KG1 (cell line): Measurements from ENCODE around the gene RNF133.
"Not testable (repeated sequence)": the region's sequence is repeated elsewhere in the genome, so short reads cannot be mapped to it uniquely, and the experiment has no call there.

ENCODE experiments used
- DNase-seq: peaks from one replicate; lab custom pipeline; 2025; lab: John Stamatoyannopoulos, UW

The RNF133 gene

DNA sequence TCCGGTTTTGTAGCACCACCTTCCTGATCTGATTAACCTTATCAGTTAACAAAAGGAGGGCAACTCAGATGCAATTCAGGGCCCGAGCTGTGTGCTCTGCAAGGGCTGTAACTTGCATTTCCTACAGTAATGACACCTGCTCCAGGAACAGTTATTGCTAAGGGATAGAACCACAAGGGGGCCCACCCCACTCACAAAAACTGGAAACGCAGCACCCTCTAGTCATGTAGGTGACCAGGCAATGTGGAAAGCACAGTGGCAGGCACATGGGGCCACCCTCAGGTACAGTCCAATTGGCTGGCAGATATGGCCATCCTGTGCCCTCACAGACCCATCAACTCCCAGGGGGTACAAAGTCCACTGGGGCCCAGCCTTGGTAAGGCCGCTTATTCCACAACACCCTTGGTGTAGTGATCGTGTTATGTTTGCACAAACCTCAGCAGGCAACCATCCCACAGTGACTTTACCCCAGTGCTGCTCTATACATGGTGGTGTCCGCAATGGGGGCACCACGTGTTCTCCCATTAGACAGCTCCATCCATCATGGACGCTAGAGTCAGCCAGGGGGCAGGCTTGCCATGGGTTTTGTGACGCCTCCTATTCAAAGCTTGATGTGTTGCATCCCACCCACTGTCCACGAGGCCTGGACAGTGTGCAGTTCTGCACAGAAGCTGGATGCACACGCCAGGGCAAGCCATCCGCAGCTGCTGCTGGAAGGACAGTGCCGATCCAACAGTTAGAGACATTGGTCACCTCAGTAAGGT is 9.4 kb downstream of the RNF133 start:
- no peak for DNase-seq

- DNase-seq, result no peak
These were observed 10.4 kb downstream of the RNF133 start for GRCh38 chr7:122688400-122688998.

- no peak for DNase-seq
These were observed 12.5 kb downstream of the RNF133 start for GRCh38 chr7:122686360-122686878.

- DNase-seq, result no peak
These were observed 14.4 kb downstream of the RNF133 start for GRCh38 chr7:122684504-122684903.

DNA sequence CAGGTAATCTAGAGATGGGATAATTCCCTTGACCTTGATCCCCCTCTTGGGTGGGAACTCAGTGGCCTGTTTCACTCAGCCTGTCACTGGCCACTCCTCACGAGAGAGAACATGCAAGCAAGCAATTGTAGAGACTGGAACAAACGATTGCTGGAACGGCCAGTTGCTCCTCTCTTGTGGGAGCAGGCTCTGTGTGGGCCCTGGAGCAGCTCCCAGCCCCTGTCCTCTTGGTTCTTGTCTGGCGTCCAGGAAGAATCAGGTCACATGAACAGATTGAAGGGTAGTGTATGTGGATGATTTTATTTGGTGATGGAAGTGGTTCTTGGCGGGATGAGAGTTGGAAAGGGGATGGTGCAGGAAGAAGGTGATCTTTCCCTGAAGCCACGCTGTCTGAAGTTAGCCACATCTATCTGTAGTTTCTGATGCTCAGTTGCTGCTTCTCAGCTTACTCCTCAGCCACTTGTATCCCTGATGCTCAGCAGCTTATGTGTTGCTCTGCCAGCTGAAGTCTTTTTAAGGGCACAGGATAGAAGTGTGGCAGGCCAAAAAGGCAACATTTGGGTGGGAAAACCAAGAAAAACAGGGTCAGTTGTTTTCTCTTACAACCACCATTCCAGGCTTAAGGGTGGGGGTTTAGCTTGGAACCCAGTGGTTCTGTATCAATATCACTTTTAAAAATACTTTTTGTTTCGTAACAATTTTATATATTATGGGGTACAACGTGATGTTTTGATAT is 15.9 kb downstream of the RNF133 start:
- DNase-seq, result no peak

GRCh38 chr7:122681186-122681585 is 17.7 kb downstream of the RNF133 start:
- not testable (repeated sequence) for DNase-seq

DNA sequence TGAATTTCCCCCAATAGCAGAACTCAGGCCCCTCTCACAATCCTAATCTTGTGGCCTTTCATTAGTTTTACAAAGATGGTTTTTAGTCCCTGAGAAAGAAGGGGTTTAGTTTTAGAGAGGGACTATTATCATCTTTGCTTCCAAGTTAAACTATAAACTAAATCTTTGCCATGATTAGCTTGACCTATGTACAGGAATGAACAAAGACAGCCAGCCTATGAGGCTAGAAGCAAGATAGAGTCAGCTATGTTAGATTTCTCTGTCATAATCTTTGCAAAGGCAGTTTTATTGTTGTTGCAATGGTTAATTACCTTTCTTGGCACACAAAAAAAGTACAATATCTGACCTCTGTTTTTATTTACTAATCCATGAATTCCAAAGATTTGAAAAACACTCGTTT is 19.1 kb downstream of the RNF133 start:
- no peak for DNase-seq

DNA sequence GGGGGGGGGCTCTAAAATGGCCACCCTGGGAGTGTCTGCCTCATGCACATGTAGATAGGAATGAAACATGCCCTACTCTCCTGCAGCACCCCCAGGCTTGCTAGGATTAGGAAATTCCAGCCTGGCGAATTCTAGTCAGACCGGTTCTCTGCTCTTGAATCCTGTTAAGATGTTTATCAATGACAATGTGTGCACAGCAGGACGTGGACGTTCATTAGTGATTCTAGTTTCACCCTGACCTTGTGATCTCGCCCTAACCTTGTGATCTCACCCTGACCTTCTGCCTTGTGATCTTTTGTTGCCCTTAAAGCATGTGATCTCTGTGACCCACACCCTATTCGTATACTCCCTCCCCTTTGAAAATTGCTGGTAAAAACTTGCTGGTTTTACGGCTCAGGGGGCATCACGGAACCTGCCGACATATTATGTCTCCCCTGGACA is 19.6 kb downstream of the RNF133 start:
- not testable (repeated sequence) for DNase-seq

GRCh38 chr7:122677149-122677548 is 21.8 kb downstream of the RNF133 start:
- DNase-seq, result no peak

GRCh38 chr7:122676466-122676865 is 22.5 kb downstream of the RNF133 start:
- DNase-seq, result no peak

DNA sequence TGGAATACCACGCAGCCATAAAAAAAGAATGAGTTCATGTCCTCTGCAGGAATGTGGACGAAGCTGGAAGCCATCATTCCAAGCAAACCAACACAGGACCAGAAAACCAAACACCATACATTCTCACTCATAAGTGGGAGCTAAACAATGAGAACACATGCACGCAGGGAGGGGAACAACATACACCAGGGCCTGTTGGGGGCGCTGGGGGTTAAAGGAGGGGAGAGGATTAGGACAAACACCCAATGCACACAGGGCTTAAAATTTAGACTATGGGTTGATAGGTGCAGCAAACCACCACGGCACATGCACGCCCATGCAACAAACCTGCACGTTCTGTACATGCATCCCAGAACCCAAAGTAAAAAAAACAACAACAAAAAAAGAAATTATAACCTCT is 23.3 kb downstream of the RNF133 start:
- no peak for DNase-seq

DNA sequence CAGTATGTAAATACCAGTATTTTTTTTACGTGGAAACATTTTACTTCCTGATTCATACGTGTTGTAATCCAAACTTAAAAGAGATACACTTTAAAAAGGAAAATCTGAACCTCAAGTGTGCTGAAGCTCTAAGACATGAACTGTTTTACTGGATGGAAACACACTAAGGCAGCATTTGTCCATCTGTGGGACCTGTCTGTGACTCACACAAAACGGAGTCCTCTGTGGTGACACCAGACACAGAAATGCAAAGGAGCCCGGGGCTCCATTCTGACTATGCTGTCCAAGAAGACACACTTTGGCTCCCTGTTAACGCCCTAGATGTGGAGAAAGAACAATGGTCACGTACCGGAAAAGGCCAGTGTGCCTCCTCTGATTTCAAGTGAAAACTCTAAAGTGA is 23.9 kb downstream of the RNF133 start:
- DNase-seq, result no peak

DNA sequence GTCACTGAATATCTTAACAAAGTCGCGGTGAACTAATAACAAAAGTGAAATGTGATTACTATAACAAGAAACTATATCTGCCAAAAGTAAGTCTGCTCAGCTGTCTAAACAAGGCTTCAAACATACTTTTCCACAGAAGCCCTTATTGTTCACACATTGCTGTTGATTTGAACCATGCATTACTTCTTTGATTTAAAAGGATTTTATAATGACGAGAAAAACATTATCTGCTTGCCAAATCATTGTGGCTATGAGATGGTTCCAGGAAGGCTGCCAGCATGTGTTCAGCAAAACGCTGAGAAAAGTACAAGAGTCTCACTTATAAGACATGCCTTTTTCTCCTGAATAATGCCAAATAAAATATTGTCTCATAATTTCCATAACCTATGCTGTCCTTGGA is 24.4 kb downstream of the RNF133 start:
- no peak for DNase-seq

GRCh38 chr7:122673951-122674350 is 25.0 kb downstream of the RNF133 start:
- no peak for DNase-seq

DNA sequence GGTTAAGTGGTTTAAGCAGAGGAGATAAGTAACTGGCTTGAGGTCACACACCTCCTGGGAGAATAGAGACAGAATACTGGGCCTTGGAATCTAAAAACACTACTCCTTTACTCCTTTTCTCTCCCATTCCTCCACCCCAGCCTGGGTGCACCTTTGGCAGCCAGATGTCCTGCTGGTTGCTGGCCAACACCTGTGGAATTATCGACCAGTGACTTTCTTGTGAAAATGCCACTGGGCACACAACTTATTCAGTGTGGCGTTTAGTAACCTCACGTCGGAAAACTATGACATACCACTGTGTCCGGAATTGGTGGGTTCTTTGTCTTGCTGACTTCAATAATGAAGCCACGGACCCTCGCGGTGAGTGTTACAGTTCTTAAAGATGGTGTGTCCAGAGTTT is 26.4 kb downstream of the RNF133 start:
- DNase-seq, result no peak

DNA sequence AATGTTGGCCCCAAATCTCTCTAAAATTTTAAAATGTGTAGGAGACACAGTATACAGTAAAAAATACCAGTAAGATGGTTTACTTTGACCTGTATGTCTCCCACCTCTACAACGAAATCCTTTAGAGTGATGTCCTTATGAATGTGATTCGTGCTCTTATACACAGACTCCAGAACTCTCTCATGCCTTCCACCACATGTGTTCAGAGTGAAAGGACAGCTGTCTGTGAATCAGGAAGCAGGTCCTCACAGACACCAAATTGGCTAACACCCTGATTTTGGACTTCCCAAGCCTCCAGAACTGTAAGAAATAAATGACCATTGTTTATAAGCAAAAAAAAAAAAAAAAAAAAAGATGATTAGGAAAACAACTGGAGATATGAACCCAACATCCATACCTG is 35.2 kb downstream of the RNF133 start:
- no peak for DNase-seq

DNA sequence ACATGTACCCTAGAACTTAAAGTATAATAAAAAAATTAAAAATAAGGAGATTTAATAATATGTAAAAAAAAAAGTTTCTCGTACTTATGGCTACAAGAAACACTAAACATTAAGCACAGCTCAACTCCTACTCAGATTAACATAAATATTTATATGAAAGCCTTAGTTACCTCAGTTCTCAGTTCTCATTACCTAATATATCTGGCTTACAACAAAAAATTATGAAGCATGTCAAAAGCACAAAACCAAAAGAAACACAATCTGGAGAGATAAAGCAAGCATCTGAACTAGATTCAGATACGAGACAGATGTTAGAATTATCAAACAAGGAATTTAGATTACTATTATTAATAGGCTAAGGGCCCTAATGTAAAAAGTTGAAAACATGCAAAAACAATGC is 40.1 kb downstream of the RNF133 start:
- DNase-seq, result no peak

GRCh38 chr7:122653685-122654084 is 45.2 kb downstream of the RNF133 start:
- DNase-seq, result no peak

- no peak for DNase-seq
These were observed 46.0 kb downstream of the RNF133 start for GRCh38 chr7:122652876-122653275.

GRCh38 chr7:122651451-122651850 is 47.5 kb downstream of the RNF133 start:
- DNase-seq, result no peak
